HUES48 (cell line): ENCODE measurements around the gene MYMK.
A peak's percentile ranks its signal among the peaks of the same experiment; 100 is the strongest.

Source experiments
- H3K27ac ChIP-seq: one replicate; pipeline ENCODE4 v1.7.0; 2013; ENCODE audit warnings: low read depth, low read length, inconsistent platforms
- H3K27me3 ChIP-seq: 2 replicates; pipeline ENCODE4 v1.6.1; 2013; ENCODE audit warnings: mild to moderate bottlenecking, low read length; ENCODE audit not compliant: control insufficient read depth, insufficient read depth
- H3K36me3 ChIP-seq: 2 replicates; pipeline ENCODE4 v1.6.1; 2013; ENCODE audit warnings: low read length; ENCODE audit not compliant: control insufficient read depth, insufficient read depth
- H3K4me1 ChIP-seq: 2 replicates; pipeline ENCODE4 v1.6.1; 2013; ENCODE audit warnings: mild to moderate bottlenecking, low read length; ENCODE audit not compliant: control insufficient read depth, insufficient read depth
- H3K4me3 ChIP-seq: 2 replicates; pipeline ENCODE4 v1.5.1; 2013; ENCODE audit warnings: mild to moderate bottlenecking, low read depth, low read length
- H3K9ac ChIP-seq: 2 replicates; pipeline ENCODE4 v1.6.1; 2013; ENCODE audit warnings: mild to moderate bottlenecking, low read depth, low read length, moderate library complexity
- H3K9me3 ChIP-seq: 2 replicates; pipeline ENCODE4 v1.6.1; 2013; ENCODE audit warnings: low read length; ENCODE audit not compliant: control insufficient read depth, insufficient read depth

The MYMK gene

DNA sequence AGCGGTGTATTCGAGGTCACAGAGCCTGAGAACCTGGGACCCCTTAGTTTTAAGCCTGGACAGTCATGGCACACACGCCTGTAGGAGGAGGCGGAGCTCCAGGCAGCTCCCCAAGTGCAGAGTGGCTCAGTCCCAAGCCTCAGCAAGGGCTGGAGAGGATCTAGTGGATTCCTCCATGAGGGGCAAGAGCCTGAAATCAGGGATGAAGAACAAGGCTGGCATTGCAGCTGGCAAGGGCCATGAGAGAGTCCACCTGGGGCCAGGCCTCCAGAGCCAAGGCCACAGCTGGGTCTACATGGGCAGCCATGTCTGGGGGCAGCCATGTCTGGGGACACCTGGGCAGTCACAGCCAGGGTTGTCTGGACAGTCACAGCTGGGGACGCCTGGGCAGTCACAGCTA lies 31.6 kb upstream of the MYMK start:
- Histone ChIP-seq H3K27ac (no peak overlapping the region), H3K4me1 (peaks cover 14% of the 10 kb centered on the region), H3K9ac (no peak overlapping the region), H3K4me3 (no peak overlapping the region), H3K9me3 (no peaks in the 10 kb centered on the region), H3K27me3 (no peaks in the 10 kb centered on the region), H3K36me3 (no peaks in the 10 kb centered on the region)

DNA sequence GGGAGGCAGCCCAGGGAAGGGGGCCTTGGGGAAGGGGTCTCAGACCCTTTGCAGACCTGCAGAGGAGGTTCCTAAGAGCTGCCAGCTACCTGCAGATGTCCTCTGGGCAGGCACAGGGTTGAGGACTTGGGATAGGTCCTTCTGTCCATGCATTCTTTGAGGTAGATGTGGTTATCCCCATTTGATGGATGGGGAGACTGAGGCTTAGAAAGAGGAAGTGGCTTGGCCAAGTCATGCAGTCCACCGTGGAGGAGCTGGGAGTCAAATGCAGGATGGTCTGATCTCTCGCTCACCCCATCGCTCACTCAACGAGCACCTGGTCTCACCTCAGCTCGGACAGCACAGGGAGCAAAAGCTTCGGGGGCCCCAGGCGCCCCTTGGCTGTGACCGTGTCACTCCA lies 30.0 kb upstream of the MYMK start:
- Histone ChIP-seq H3K27me3 (no peaks in the 10 kb centered on the region), H3K4me3 (no peak overlapping the region), H3K27ac (no peak overlapping the region), H3K36me3 (no peaks in the 10 kb centered on the region), H3K9ac (no peak overlapping the region), H3K4me1 (peaks cover 14% of the 10 kb centered on the region), H3K9me3 (no peaks in the 10 kb centered on the region)

DNA sequence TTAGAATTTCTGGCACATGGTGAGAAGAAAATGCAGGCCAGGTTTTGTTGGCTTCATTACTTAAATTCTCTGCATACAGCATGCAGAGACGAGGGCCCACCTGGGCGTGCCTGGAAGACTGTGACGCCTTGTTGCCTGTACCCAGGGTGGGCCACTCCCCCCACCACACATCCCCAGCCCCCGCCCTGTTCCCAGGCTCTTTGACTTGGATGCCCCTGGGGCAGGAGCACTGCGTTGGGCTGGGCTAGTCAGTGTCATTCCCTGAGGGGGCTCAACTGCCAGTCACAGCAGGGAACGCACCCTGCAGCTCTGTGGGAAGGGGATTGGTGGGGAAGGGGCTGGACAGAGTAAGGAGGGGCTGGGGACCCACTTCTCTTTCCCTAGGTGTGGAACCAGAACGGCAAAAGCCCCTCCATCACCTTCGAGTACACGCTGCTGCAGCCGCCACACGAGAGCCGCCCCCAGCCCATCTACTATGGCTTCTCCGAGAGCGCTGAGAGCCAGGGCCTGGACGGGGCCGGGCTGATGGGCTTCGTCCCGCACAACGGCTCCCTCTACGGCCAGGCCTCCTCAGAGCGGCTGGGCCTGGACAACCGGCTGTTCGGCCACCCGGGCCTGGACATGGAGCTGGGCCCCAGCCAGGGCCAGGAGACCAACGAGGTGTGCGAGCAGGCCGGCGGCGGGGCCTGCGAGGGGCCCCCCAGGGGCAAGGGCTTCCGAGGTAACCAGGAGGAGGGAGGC lies 29.4 kb upstream of the MYMK start:
- H3K27ac ChIP-seq: peak overlapping the region; percentile 7
- H3K27me3 ChIP-seq: no peaks in the 10 kb centered on the region
- H3K9ac ChIP-seq: no peak overlapping the region
- H3K4me1 ChIP-seq: peaks cover 14% of the 10 kb centered on the region
- H3K4me3 ChIP-seq: no peak overlapping the region
- H3K9me3 ChIP-seq: no peaks in the 10 kb centered on the region
- H3K36me3 ChIP-seq: no peaks in the 10 kb centered on the region

DNA sequence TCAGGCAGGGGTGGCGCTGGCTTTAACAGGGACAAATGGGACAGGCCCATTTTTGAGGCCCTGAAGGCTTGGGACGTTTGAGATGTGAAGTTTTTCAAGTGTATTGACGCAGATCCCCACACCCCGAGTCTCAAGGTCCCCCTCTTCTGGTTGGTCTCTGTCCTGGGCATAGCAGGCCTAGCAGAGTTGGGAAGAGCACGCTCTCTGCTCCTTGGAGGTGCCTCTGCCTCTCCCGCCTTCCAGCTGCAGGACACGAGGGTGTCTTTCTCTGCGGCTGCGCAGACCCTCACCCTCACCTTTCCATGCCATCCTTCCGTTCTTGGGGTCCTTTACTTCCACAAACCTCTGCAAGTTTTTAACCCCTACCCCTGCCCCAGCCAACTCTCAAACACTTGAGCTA lies 28.4 kb upstream of the MYMK start:
- Histone ChIP-seq H3K9me3 (no peaks in the 10 kb centered on the region), H3K9ac (no peak overlapping the region), H3K36me3 (no peaks in the 10 kb centered on the region), H3K27ac (no peak overlapping the region), H3K27me3 (no peaks in the 10 kb centered on the region), H3K4me3 (no peak overlapping the region), H3K4me1 (peaks cover 5% of the 10 kb centered on the region; the same call in 1 of the 2 replicates)

DNA sequence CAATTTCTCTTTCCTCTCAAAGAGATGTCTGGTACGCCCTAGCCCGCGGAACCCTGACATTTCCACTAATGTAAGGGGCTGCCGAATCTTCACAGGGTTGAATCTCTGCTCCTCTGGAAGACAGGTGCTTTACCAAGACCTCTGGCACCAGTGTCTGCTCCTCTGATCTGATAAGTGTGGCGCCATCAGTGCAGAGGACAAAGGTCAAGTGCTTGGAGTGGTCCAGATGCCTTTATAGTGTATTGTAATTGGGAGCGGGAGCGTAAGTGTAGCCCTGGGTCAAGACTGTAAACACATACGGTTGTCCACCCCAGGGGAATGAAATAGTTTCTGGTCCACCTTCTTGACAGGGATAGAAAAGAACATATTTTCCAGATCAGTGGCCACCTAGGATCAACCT lies 27.5 kb upstream of the MYMK start:
- Histone ChIP-seq H3K9me3 (no peaks in the 10 kb centered on the region), H3K4me3 (no peak overlapping the region), H3K27me3 (no peaks in the 10 kb centered on the region), H3K36me3 (no peaks in the 10 kb centered on the region), H3K27ac (no peak overlapping the region), H3K9ac (no peak overlapping the region), H3K4me1 (no peaks in the 10 kb centered on the region)

DNA sequence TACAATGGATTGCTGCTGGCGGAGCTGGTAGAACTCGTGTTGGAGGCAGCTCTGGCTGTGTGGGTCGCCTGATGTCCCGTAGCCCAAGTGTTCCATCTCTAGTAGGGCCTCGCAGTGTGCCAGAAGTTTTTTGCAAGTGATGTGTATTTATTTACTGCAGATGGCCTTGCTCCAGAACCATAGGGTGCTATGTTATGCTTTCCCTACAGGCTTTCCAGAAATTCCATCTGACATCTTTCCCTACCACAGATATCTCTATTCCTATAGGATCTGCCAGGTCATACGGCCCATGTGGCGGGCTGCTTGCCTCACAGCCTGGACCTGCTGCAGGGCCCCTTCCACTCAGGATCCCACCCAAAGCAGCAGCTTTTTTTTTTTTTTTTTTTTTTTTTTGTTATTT lies 26.7 kb upstream of the MYMK start:
- Histone ChIP-seq H3K27ac (no peak overlapping the region), H3K4me1 (no peaks in the 10 kb centered on the region), H3K9ac (no peak overlapping the region), H3K36me3 (no peaks in the 10 kb centered on the region), H3K4me3 (no peak overlapping the region), H3K27me3 (no peaks in the 10 kb centered on the region), H3K9me3 (no peaks in the 10 kb centered on the region)

DNA sequence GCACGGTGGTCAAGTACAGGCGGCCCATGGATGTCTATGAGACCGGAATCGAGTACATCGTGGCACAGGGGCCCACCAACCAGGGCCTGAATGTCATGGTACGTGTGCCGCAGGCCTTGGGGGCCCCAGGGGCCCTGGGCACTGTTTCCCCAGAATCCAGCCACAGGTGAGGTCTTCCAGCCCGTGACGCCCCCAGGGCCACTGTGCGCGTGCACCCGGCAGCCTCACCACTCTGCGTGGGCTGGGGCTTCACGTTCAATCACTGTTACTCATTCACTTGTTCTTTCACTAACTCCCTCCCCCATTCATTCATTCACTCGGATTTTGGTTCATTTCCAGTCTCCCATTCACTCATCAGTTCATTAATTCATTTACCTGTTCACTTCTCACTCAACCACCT lies 22.4 kb upstream of the MYMK start:
- no peaks in the 10 kb centered on the region for H3K27me3 ChIP-seq
- no peaks in the 10 kb centered on the region for H3K4me1 ChIP-seq
- H3K9me3 ChIP-seq: no peaks in the 10 kb centered on the region
- no peak overlapping the region for H3K9ac ChIP-seq
- H3K4me3 ChIP-seq: no peak overlapping the region
- H3K36me3 ChIP-seq: no peaks in the 10 kb centered on the region
- H3K27ac ChIP-seq: no peak overlapping the region

DNA sequence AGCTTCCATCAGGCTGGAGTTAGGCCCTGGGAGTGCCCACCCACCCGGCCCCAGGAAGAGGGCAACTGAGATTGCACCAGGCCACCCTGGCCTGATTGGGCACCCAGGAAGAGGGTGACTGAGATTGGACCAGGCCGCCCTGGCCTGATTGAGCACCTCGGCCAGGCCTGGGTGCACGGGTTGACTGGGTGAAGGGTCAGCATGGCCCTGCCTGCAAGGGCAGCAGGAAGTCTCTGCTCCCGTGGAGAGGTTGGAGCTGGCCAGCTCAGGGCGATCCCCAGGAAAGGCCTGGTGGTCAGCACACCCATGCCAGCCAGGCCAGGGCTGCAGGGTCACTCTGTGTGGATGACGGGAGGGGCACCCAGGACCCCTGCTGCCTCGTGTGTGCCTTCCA lies 21.5 kb upstream of the MYMK start:
- no peaks in the 10 kb centered on the region for H3K36me3 ChIP-seq
- no peaks in the 10 kb centered on the region for H3K9me3 ChIP-seq
- H3K27me3 ChIP-seq: no peaks in the 10 kb centered on the region
- H3K9ac ChIP-seq: no peak overlapping the region
- H3K4me1 ChIP-seq: no peaks in the 10 kb centered on the region
- H3K4me3 ChIP-seq: no peak overlapping the region
- no peak overlapping the region for H3K27ac ChIP-seq

DNA sequence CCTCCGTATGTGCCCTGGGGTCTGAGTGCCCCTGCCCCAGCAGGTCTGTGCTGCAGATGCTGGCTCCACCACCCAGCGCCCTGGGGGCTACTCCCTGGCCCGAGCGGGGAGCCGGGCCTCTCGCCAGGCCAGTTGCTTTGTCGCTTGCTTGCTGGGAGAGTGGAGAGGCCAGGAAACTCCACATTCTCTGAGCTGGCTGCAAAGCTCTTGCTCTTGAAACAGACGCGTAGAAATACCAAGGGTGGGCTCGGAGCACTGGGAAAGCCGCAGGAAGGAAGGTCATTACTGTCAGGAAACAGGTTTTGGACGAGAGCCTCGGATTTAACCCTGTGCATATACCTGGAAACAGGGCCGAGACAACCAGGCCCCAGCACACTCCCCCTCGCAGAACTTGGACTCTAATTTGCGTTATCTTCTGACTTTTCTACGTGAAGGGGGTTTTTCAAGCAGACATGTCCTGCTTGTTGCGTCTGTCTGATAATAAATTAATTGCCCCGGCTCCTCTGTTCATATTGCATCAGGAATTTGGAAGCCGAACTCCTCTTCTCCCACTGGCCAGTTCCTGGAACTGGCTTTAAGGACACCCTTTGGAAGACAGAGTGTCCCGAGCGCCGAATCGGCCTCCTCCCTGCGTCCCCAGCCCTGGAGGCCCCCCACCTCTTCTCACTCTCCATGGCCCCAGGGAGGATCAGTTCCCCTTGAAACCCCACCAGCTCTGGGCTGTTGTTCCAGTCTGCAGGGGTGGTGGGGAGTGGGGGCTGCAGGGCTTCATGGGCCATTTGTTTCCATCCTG lies 20.9 kb upstream of the MYMK start:
- H3K9ac ChIP-seq: no peak overlapping the region
- H3K27me3 ChIP-seq: no peaks in the 10 kb centered on the region
- H3K36me3 ChIP-seq: no peaks in the 10 kb centered on the region
- no peaks in the 10 kb centered on the region for H3K9me3 ChIP-seq
- H3K4me1 ChIP-seq: no peaks in the 10 kb centered on the region
- no peak overlapping the region for H3K4me3 ChIP-seq
- H3K27ac ChIP-seq: no peak overlapping the region

DNA sequence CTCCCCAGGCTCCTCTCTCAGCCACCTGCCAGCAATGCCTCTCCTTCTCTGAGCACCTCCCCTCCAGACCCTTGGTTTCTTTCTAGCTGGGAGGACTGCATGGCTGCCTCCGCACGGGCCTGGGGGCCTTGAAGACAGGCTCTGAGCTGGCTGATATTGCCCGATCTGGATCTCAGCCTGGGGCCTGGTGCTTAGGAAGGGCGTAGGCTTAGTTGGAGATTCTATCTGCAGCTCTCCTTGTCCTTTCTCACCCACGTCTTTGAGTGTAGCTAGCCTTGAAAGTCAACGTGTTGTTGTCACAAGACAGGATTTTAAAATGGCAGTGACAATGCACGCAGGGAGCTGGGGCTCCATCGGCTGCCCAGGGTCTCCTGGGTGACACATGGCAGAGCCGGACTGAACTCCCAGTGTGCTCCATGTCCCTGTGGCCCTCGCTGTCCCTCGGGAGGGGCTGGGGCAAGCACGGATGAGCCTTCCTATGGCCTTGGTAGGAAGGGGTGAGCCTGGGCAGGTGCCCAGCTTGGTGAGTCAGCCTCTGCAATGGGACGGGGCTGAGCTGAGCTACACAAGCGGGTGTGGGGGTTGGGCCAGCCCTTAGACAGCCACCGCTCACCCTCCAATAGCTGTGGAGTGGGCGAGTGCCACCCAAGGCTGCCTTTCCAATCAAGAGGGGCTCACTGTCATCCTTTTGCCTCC lies 19.2 kb upstream of the MYMK start:
- no peaks in the 10 kb centered on the region for H3K27me3 ChIP-seq
- no peak overlapping the region for H3K27ac ChIP-seq
- H3K4me1 ChIP-seq: peaks cover 8% of the 10 kb centered on the region; the same call in 1 of the 2 replicates
- no peak overlapping the region for H3K4me3 ChIP-seq
- no peaks in the 10 kb centered on the region for H3K9me3 ChIP-seq
- H3K9ac ChIP-seq: no peak overlapping the region
- H3K36me3 ChIP-seq: no peaks in the 10 kb centered on the region

DNA sequence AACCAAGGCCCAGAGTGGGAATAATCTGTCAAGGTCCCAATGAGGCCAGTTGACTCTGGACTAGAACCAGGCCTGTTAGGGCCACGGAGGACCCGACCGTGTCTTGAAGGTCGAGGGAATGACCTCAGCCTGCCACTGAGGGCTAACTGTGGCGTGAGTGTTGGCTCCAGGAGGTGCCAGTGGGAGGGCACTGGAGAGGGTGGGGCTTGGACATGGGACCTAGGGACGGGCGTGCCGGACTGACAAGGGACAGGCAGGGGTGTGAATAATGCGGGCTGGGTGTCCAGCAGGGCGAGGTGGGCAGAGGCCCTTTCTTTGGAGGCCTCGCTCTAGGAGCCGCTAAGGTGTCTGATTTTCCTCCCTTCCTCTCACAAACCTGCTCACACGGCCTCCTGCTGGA lies 17.2 kb upstream of the MYMK start:
- Histone ChIP-seq H3K4me1 (peaks cover 8% of the 10 kb centered on the region; the same call in 1 of the 2 replicates), H3K9me3 (no peaks in the 10 kb centered on the region), H3K27ac (no peak overlapping the region), H3K4me3 (no peak overlapping the region), H3K36me3 (no peaks in the 10 kb centered on the region), H3K9ac (no peak overlapping the region), H3K27me3 (no peaks in the 10 kb centered on the region)
